Activated T-helper 1 cell treated with anti-CD3 and anti-CD28 coated beads, Interleukin-2, amount 50 U/mL, for 16 hours (primary cell): ENCODE results near the gene PHF5A.

Source experiments
- DNase-seq, 2 donors: peaks; one replicate each; pipeline ENCODE4 v3.0.0-alpha.2; 2020; ENCODE audit warnings: low read depth in 1 of 2, low spot score in 1 of 2

Gene PHF5A

GRCh38 chr22:41417622-41418390 lies 50.7 kb downstream of the PHF5A start:
- DNase-seq: no peak

DNA sequence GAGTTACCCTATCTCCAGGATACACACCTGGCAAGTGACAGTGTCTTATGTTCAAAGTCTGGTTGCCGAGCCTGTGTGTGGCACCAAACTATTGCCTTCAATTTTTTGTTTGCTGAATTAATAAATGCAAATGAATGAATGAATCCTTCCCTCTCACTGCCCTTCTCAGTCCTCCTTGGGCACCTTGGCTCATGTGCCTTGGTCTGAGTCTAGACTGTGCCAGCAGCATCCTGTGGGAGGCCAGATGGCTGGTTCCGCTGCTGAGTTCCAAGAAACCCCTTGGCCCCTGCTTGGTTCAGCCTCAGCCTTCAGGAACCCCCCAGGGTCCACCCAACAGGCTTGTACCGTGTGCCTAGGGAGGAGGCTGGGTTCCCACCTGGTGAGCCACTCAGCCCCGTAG lies 52.9 kb downstream of the PHF5A start:
- no peak for DNase-seq

DNA sequence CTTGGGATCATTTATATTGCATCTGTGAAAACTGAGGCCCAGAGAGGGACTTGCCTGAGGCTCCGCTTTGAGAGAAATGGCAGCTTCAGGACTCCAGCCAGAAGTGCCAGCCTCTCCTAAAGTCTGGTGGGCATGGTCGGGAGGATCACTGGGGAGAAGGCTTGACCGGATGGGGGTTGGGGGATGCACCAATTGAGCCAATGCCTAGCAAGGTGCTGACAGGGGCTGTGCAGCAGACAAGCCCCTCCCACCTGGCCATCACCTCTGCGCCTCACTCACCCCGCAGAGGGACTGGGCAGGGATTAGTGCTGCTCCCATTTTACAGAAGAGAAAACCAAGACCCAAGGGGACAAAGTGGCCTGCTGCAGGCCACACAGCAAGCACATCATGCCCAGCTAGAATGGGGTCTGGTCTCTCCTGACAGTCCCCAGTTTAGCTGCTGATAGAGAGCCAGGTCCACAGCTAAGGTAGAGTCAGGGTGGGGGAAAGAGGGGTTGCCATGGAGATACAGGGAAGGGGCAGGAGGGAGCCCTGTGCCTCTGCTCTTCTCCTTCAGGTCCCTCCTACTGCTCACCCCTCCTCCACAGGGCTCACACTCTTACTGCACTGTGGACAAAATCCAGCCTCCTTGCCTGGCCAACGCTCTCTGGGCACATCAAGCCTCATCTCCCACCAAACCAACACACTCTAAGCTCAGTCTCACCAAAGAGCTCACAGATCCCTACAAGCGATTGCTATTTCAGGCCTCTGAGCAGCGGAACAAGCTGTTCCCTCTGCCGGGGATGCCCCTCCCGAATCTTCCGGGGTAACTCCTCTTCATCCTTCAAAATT lies 57.3 kb downstream of the PHF5A start:
- DNase-seq: no peak

DNA sequence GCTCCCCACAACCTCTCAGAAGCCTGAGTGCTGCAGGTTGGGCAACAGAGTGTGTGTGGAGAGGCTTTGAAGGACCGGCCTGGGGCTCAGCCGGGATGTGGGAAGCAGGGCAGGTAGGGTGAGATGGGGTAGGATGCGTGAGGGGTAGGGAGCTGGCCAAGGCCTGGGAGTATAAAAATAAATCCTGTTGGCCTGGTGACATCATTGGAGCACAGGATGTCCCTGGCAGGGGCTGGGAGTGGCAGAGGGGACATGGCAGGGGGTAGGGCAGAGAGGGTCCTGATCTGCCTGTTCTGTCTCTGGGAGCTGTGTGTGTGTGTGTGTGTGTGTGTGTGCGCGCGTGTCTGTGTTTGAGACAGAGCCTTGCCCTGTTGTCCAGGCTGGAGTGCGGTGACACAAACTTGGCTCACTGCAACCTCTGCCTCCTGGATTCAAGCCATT lies 58.2 kb downstream of the PHF5A start:
- no peak for DNase-seq
